DOHH2 (cell line): ENCODE data around the gene IL13RA2.

ENCODE experiments used
- EZH2phosphoT487 ChIP-seq: fragments of 200-600 bp; sonication (generic); IDR thresholded peaks from 2 replicates; pipeline ENCODE4 v1.6.1; 2017; ENCODE audit warnings: borderline replicate concordance, mild to moderate bottlenecking, antibody characterized with exemption, low read length, moderate library complexity, mixed read lengths
- TF ChIP-seq, protein P1 (sequence below): fragments of 200-600 bp; sonication (generic); IDR thresholded peaks from one replicate; pipeline ENCODE4 v1.5.1; 2014; ENCODE audit warnings: antibody characterized with exemption, mild to moderate bottlenecking, low read depth, low read length; ENCODE audit not compliant: poor library complexity, severe bottlenecking

DNA sequence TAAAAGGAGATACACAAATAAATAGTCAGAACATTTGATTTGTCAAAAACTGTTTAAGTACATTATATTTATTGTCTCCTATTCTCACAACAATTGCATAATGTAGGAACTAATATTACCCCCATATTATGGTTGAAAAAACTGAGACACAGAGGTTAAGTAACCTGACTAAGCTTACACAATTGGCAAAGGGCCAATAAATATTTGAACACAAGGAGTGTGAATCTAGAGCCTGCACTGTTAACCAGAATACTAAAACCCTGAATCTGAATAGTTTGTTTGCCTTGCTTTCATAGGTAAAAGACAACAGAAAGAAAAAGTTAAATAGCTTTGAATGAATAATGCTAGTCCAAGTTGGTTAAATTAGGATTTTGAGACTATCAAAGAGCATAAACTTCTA is 55.2 kb downstream of the IL13RA2 start:
- TF ChIP-seq, protein P1, sequence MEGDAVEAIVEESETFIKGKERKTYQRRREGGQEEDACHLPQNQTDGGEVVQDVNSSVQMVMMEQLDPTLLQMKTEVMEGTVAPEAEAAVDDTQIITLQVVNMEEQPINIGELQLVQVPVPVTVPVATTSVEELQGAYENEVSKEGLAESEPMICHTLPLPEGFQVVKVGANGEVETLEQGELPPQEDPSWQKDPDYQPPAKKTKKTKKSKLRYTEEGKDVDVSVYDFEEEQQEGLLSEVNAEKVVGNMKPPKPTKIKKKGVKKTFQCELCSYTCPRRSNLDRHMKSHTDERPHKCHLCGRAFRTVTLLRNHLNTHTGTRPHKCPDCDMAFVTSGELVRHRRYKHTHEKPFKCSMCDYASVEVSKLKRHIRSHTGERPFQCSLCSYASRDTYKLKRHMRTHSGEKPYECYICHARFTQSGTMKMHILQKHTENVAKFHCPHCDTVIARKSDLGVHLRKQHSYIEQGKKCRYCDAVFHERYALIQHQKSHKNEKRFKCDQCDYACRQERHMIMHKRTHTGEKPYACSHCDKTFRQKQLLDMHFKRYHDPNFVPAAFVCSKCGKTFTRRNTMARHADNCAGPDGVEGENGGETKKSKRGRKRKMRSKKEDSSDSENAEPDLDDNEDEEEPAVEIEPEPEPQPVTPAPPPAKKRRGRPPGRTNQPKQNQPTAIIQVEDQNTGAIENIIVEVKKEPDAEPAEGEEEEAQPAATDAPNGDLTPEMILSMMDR = no peak
- no peak for TF ChIP-seq EZH2phosphoT487
